ENCODE results near the gene ABHD16A.

DNA sequence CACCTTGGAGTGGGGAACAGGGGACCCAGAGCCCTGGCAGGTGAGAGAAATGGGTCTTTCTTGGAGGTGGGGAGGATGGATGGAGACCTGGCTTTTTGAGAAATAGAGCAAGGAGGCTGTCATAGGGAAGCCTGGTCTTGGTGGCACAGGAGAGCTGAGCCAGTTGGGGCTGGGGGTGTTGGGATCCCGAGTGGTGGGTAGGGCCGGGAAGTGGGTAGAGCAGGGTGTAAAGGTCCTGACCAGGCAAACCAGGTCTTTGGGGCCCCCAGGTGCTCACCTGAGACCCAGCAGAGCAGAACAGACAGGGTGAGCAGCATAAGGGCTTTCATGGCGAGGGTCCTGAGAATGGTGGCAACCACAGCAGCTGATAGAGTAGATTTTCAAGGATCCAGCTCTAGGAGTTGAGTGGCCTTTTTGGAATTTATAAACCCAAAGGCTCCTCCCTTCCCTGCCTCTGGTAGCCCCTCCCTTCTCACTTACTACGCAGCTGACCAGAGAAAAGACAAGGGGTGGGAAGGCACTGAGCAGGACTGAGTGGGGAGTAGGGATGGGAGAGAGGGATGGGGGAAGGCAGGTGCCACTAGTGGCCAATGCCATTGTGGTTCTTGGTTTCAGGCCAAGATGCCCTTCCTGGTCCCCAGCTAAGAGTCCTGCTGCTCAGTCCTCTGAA lies 18.4 kb upstream of the ABHD16A start, which contains the start of gene LY6G6C:
- no peak for TF ChIP-seq POLR2A (IDR thresholded peaks at IDR 0.05)
- TF ChIP-seq, protein P1, sequence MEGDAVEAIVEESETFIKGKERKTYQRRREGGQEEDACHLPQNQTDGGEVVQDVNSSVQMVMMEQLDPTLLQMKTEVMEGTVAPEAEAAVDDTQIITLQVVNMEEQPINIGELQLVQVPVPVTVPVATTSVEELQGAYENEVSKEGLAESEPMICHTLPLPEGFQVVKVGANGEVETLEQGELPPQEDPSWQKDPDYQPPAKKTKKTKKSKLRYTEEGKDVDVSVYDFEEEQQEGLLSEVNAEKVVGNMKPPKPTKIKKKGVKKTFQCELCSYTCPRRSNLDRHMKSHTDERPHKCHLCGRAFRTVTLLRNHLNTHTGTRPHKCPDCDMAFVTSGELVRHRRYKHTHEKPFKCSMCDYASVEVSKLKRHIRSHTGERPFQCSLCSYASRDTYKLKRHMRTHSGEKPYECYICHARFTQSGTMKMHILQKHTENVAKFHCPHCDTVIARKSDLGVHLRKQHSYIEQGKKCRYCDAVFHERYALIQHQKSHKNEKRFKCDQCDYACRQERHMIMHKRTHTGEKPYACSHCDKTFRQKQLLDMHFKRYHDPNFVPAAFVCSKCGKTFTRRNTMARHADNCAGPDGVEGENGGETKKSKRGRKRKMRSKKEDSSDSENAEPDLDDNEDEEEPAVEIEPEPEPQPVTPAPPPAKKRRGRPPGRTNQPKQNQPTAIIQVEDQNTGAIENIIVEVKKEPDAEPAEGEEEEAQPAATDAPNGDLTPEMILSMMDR (IDR thresholded peaks at IDR 0.05) = no peak
